RWPE1 (cell line): Measurements from ENCODE around the gene EFL1.
"Not testable (repeated sequence)": the region's sequence is repeated elsewhere in the genome, so short reads cannot be mapped to it uniquely, and the experiment has no call there.

Source experiments
- CTCF ChIA-PET: fragments of 350-600 bp; sonication (Branson Sonifier 250); formaldehyde crosslinking; extraction: SDS; loops from one replicate; lab custom pipeline; 2021; lab: Yijun Ruan, JAX
- POLR2A ChIA-PET: fragments of 400-600 bp; formaldehyde crosslinking; extraction: SDS; loops from one replicate; lab custom pipeline; 2020; ENCODE audit warnings: antibody characterized with exemption; ENCODE audit not compliant: low non-redundant PET; lab: Yijun Ruan, JAX
- DNase-seq: peaks from one replicate; pipeline ENCODE4 v3.0.0; 2012; ENCODE audit warnings: low spot score
- H3K27ac ChIP-seq: fragments of 450-650 bp; 2 replicates; pipeline ENCODE4 v1.5.1; 2017
- CTCF ChIP-seq: fragments of 450-650 bp; conservative IDR thresholded peaks from 2 replicates; pipeline ENCODE4 v1.5.1; 2017; ENCODE audit warnings: low read depth, mild to moderate bottlenecking

EFL1 gene

GRCh38 chr15:82197733-82198594 is 64.6 kb downstream of the EFL1 start:
- peak; percentile 65 for DNase-seq
- TF ChIP-seq CTCF: peak; percentile 90
- ChIA-PET CTCF (interaction anchor here (0.6 to 1.3 kb wide), 7 partner anchors 90 to 930 kb away, joined by 3 to 7 read pairs (median 4); no protein-coding TSS in a partner anchor), POLR2A (no interaction called here)
- no peak overlapping the region for H3K27ac ChIP-seq

- no peak overlapping the region for H3K27ac ChIP-seq
- ChIA-PET POLR2A (no interaction called here), CTCF (interaction anchor here (0.6 to 1.5 kb wide), 2 partner anchors 79 to 88 kb away, joined by 4 to 10 read pairs; no protein-coding TSS in a partner anchor)
- no peak for TF ChIP-seq CTCF
- no peak for DNase-seq
Measured at GRCh38 chr15:82196353-82196752, 66.2 kb downstream of the EFL1 start.

- POLR2A ChIA-PET, H3K27ac ChIP-seq, DNase-seq: not testable (repeated sequence)
- CTCF ChIA-PET: interaction anchor here (1.5 kb wide), 1 partner anchor 88 kb away, joined by 10 read pairs; no protein-coding TSS in a partner anchor
Measured at GRCh38 chr15:82195818-82196217, 66.7 kb downstream of the EFL1 start.

- H3K27ac ChIP-seq, POLR2A ChIA-PET, DNase-seq: not testable (repeated sequence)
- CTCF ChIA-PET: interaction anchor here (0.6 kb wide), 1 partner anchor 1042 kb away, joined by 6 read pairs; no protein-coding TSS in a partner anchor
Measured at GRCh38 chr15:82194488-82194887, 68.0 kb downstream of the EFL1 start.

GRCh38 chr15:82193435-82193834 is 69.1 kb downstream of the EFL1 start:
- POLR2A ChIA-PET, DNase-seq, H3K27ac ChIP-seq: not testable (repeated sequence)
- CTCF ChIA-PET: interaction anchor here (0.6 kb wide), 1 partner anchor 29 kb away, joined by 6 read pairs; no protein-coding TSS in a partner anchor

GRCh38 chr15:82192394-82192793 is 70.1 kb downstream of the EFL1 start:
- H3K27ac ChIP-seq, POLR2A ChIA-PET, DNase-seq: not testable (repeated sequence)
- CTCF ChIA-PET: interaction anchor here (0.6 kb wide), 1 partner anchor 84 kb away, joined by 5 read pairs; no protein-coding TSS in a partner anchor

- POLR2A ChIA-PET: no interaction called here
- no peak for DNase-seq
- no peak overlapping the region for H3K27ac ChIP-seq
- CTCF ChIA-PET: interaction anchor here (0.9 to 1.5 kb wide), 2 partner anchors 8 to 78 kb away, joined by 5 to 9 read pairs; no protein-coding TSS in a partner anchor
- no peak for TF ChIP-seq CTCF
Measured at GRCh38 chr15:82186719-82187406, 75.7 kb downstream of the EFL1 start.

- no peak overlapping the region for H3K27ac ChIP-seq
- TF ChIP-seq CTCF: no peak
- DNase-seq: no peak
- ChIA-PET CTCF (interaction anchor here (0.7 kb wide), 1 partner anchor 85 kb away, joined by 3 read pairs; no protein-coding TSS in a partner anchor), POLR2A (no interaction called here)
Measured at GRCh38 chr15:82186161-82186560, 76.4 kb downstream of the EFL1 start.
